Spleen (tissue), 7 donors: ENCODE results near the gene APBB1IP.
A peak's percentile ranks its signal among the peaks of the same experiment; 100 is the strongest.

ENCODE experiments used
- CTCF ChIP-seq, 11 experiments: fragments of 200-600 bp in 7 of 11; fragments of 450-650 bp in 4 of 11; sonication (generic) in 4 of 11; IDR thresholded peaks in 8 of 11; conservative IDR thresholded peaks in 3 of 11; 1 replicate in 7 of 11; 2 replicates in 4 of 11; pipeline versions ENCODE4 v1.4.0 to v1.8.0; 2016 to 2021; ENCODE audit warnings: antibody characterized with exemption in 11 of 11, inconsistent platforms in 4 of 11, mild to moderate bottlenecking in 1 of 11
- POLR2A ChIP-seq, 3 donors: fragments of 450-650 bp; IDR thresholded peaks; one replicate each; pipeline ENCODE4 v1.5.1; 2017; ENCODE audit warnings: antibody characterized with exemption in 3 of 3, mild to moderate bottlenecking in 1 of 3
- POLR2AphosphoS5 ChIP-seq, 3 donors: sonication (generic); formaldehyde crosslinking; IDR thresholded peaks; one replicate each; pipeline ENCODE4 v1.5.1; 2017; ENCODE audit warnings: antibody characterized with exemption in 3 of 3
- donor health status: DM: no; HTN: no; CAD: no; lungs with moderate emphysema.
- donor health status: DM: no; HTN: no; CAD: no.
- donor health status: DM: no; HTN: no; CAD: no.

GRCh38 chr10:26468700-26469099 lies 30.6 kb downstream of the APBB1IP start:
- TF ChIP-seq POLR2AphosphoS5 (IDR thresholded peaks at IDR 0.05) (peak in 2 of 3 donors; percentile 31 to 44), CTCF (IDR thresholded peaks at IDR 0.05 in 8 of 11, conservative IDR thresholded peaks at IDR 0.05 in 3 of 11) (no peak), POLR2A (IDR thresholded peaks at IDR 0.05) (no peak)
